ENCODE results near the gene FEM1A. TPM values are rescaled to one million over a fixed set of nuclear protein-coding genes. Genes with fewer than 3 reads are reported as not detected.

The FEM1A gene
- total and polyA plus RNA-seq, 4 donors = 0.25 to 15.1 (median 7.4) TPM

GRCh38 chr19:4745986-4746385, 45.5 kb upstream of the FEM1A start:
- DNase-seq (ENCODE audit: low spot score) = no peak
- Histone ChIP-seq H3K27me3 (ENCODE audit: control insufficient read depth in 4 of 4, insufficient read depth in 4 of 4, low read length in 3 of 4) (no peaks in the 10 kb centered on the region), H3K4me1 (ENCODE audit: control insufficient read depth in 4 of 4, insufficient read depth in 4 of 4, low read length in 3 of 4) (no peaks in the 10 kb centered on the region), H3K27ac (ENCODE audit: low read depth in 1 of 2, low read length in 2 of 2) (no peak overlapping the region), H3K36me3 (ENCODE audit: control insufficient read depth in 4 of 4, insufficient read depth in 3 of 4, low read depth in 1 of 4, low read length in 3 of 4) (no peaks in the 10 kb centered on the region), H3K9me3 (ENCODE audit: control insufficient read depth in 4 of 4, low read length in 3 of 4) (no peaks in the 10 kb centered on the region), H3K4me3 (ENCODE audit: low read depth in 1 of 3, low read length in 3 of 3) (no peak overlapping the region), H3K9ac (ENCODE audit: low read depth in 1 of 2, low read length in 2 of 2) (no peak overlapping the region)
- TF ChIP-seq CTCF (IDR thresholded peaks at IDR 0.05; ENCODE audit: low read depth, low read length, missing input control) = no peak
- TF ChIP-seq RXRA (IDR thresholded peaks at IDR 0.05) = no peak
- no peak for TF ChIP-seq EGR1 (IDR thresholded peaks at IDR 0.05; ENCODE audit: low read depth in 2 of 2)
- TF ChIP-seq FOXA2 (IDR thresholded peaks at IDR 0.05) = no peak
- TF ChIP-seq GABPA (IDR thresholded peaks at IDR 0.05 in 1 of 2, conservative IDR thresholded peaks at IDR 0.05 in 1 of 2) = no peak
- 86% methylated on average over 8 of the region's 8 CpGs for whole genome bisulfite sequencing

- TF ChIP-seq HNF4G (IDR thresholded peaks at IDR 0.05) = no peak
- no peak for TF ChIP-seq TAF1 (conservative IDR thresholded peaks at IDR 0.05)
- TF ChIP-seq ATF3 (IDR thresholded peaks at IDR 0.05) = no peak
- TF ChIP-seq CTCF (IDR thresholded peaks at IDR 0.05; ENCODE audit: low read depth, low read length, missing input control) = no peak
- no peak for TF ChIP-seq RXRA (IDR thresholded peaks at IDR 0.05)
- no peak for TF ChIP-seq REST (IDR thresholded peaks at IDR 0.05)
- no peak for TF ChIP-seq HNF4A (conservative IDR thresholded peaks at IDR 0.05)
- no peak for TF ChIP-seq FOXA2 (IDR thresholded peaks at IDR 0.05)
- no peak for TF ChIP-seq JUND (IDR thresholded peaks at IDR 0.05)
- TF ChIP-seq YY1 (IDR thresholded peaks at IDR 0.05) = no peak
- no peak for TF ChIP-seq EGR1 (IDR thresholded peaks at IDR 0.05; ENCODE audit: low read depth in 2 of 2)
- Histone ChIP-seq H3K4me3 (ENCODE audit: low read depth in 1 of 3, low read length in 3 of 3) (no peak overlapping the region), H3K27ac (ENCODE audit: low read depth in 1 of 2, low read length in 2 of 2) (no peak overlapping the region), H3K27me3 (ENCODE audit: control insufficient read depth in 4 of 4, insufficient read depth in 4 of 4, low read length in 3 of 4) (no peaks in the 10 kb centered on the region), H3K9ac (ENCODE audit: low read depth in 1 of 2, low read length in 2 of 2) (no peak overlapping the region), H3K36me3 (ENCODE audit: control insufficient read depth in 4 of 4, insufficient read depth in 3 of 4, low read depth in 1 of 4, low read length in 3 of 4) (no peaks in the 10 kb centered on the region), H3K4me1 (ENCODE audit: control insufficient read depth in 4 of 4, insufficient read depth in 4 of 4, low read length in 3 of 4) (no peaks in the 10 kb centered on the region), H3K9me3 (ENCODE audit: control insufficient read depth in 4 of 4, low read length in 3 of 4) (no peaks in the 10 kb centered on the region)
- WGBS = 43% methylated on average over 11 of the region's 11 CpGs
- no peak for DNase-seq (ENCODE audit: low spot score)
These were observed 43.3 kb upstream of the FEM1A start for GRCh38 chr19:4748185-4748584.
